ENCODE data around the gene GATA2.
A peak's percentile ranks its signal among the peaks of the same experiment; 100 is the strongest.

Gene GATA2

GRCh38 chr3:128480717-128481437 is 12.1 kb downstream of the GATA2 start:
- H3K4me2 ChIP-seq (ENCODE audit: low read depth, low read length, poor library complexity, severe bottlenecking) = peak overlapping the region; percentile 94
- peak overlapping the region; percentile 98 for H3K9ac ChIP-seq (ENCODE audit: low read depth, low read length, poor library complexity, severe bottlenecking)
- H3K9me3 ChIP-seq (ENCODE audit: insufficient read depth, low read depth, low read length) = no peaks in the 10 kb centered on the region
- no peaks in the 10 kb centered on the region for H3K9me2 ChIP-seq (replicated peaks; ENCODE audit: low read depth, low read length)
- H4K20me1 ChIP-seq (ENCODE audit: insufficient read depth, low read length, poor library complexity, severe bottlenecking) = no peaks in the 10 kb centered on the region
- peaks cover 8% of the 10 kb centered on the region; the same call in 1 of the 2 replicates for H3K36me3 ChIP-seq (ENCODE audit: insufficient read depth, low read length)
- no peak for TF ChIP-seq CTCF (conservative IDR thresholded peaks at IDR 0.05; ENCODE audit: low read length)
- TF ChIP-seq EZH2phosphoT487 (IDR thresholded peaks at IDR 0.05; ENCODE audit: borderline replicate concordance) = no peak
- H3K27me3 ChIP-seq (ENCODE audit: insufficient read depth, low read length, poor library complexity, severe bottlenecking) = no peaks in the 10 kb centered on the region
- peaks cover 15% of the 10 kb centered on the region for H3F3A ChIP-seq (ENCODE audit: low read depth)
- H3K79me2 ChIP-seq (ENCODE audit: insufficient read depth, low read length) = peaks cover 48% of the 10 kb centered on the region
- H3K4me1 ChIP-seq (ENCODE audit: insufficient read depth, low read length, poor library complexity, severe bottlenecking) = peaks cover 46% of the 10 kb centered on the region
- H2AFZ ChIP-seq (ENCODE audit: low read length) = no peak overlapping the region
- H3K4me3 ChIP-seq (ENCODE audit: low read length, poor library complexity, severe bottlenecking) = peak overlapping the region; percentile 85

GRCh38 chr3:128480278-128480677 is 12.7 kb downstream of the GATA2 start:
- no peaks in the 10 kb centered on the region for H3K27me3 ChIP-seq (ENCODE audit: insufficient read depth, low read length, poor library complexity, severe bottlenecking)
- no peak overlapping the region for H3K9ac ChIP-seq (ENCODE audit: low read depth, low read length, poor library complexity, severe bottlenecking)
- H3F3A ChIP-seq (ENCODE audit: low read depth) = peaks cover 15% of the 10 kb centered on the region
- H4K20me1 ChIP-seq (ENCODE audit: insufficient read depth, low read length, poor library complexity, severe bottlenecking) = no peaks in the 10 kb centered on the region
- peak overlapping the region; percentile 29 for H3K4me2 ChIP-seq (ENCODE audit: low read depth, low read length, poor library complexity, severe bottlenecking)
- TF ChIP-seq CTCF (conservative IDR thresholded peaks at IDR 0.05; ENCODE audit: low read length) (no peak), EZH2phosphoT487 (IDR thresholded peaks at IDR 0.05; ENCODE audit: borderline replicate concordance) (no peak)
- no peak overlapping the region for H2AFZ ChIP-seq (ENCODE audit: low read length)
- no peaks in the 10 kb centered on the region for H3K9me2 ChIP-seq (replicated peaks; ENCODE audit: low read depth, low read length)
- H3K4me3 ChIP-seq (ENCODE audit: low read length, poor library complexity, severe bottlenecking) = no peak overlapping the region
- peaks cover 8% of the 10 kb centered on the region; the same call in 1 of the 2 replicates for H3K36me3 ChIP-seq (ENCODE audit: insufficient read depth, low read length)
- no peaks in the 10 kb centered on the region for H3K9me3 ChIP-seq (ENCODE audit: insufficient read depth, low read depth, low read length)
- H3K4me1 ChIP-seq (ENCODE audit: insufficient read depth, low read length, poor library complexity, severe bottlenecking) = peaks cover 40% of the 10 kb centered on the region
- H3K79me2 ChIP-seq (ENCODE audit: insufficient read depth, low read length) = peaks cover 42% of the 10 kb centered on the region

DNA sequence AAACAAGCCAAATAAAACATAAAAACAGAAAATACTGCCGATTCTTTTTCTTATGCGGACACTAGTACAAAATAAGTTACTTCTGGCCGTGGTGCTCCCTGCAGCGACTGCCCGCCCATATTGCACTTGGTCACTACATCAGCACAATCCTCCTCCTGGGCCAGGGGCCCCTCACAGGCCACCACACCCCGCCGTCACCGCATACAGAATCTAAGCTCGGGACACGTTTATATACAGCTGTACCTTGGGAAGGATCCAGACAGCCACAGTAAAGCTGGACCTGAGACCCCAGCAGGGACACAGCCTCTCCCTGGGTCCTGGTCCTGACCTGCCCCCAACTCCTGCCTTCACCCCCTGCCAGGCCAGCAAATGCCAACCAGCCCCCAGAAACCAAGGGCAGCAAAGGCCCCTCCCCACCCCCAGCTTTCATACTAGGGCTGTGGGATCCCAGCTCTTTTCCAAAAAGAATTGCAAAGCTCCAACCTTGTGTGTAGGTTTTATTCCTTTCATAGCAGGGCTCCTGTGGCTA is 13.4 kb downstream of the GATA2 start:
- H3F3A ChIP-seq (ENCODE audit: low read depth) = peaks cover 13% of the 10 kb centered on the region
- peaks cover 33% of the 10 kb centered on the region for H3K4me1 ChIP-seq (ENCODE audit: insufficient read depth, low read length, poor library complexity, severe bottlenecking)
- peak overlapping the region; percentile 29 for H3K4me2 ChIP-seq (ENCODE audit: low read depth, low read length, poor library complexity, severe bottlenecking)
- H3K27me3 ChIP-seq (ENCODE audit: insufficient read depth, low read length, poor library complexity, severe bottlenecking) = no peaks in the 10 kb centered on the region
- peaks cover 35% of the 10 kb centered on the region; the same call in 1 of the 2 replicates for H3K79me2 ChIP-seq (ENCODE audit: insufficient read depth, low read length)
- TF ChIP-seq EZH2phosphoT487 (IDR thresholded peaks at IDR 0.05; ENCODE audit: borderline replicate concordance) = no peak
- no peak for TF ChIP-seq CTCF (conservative IDR thresholded peaks at IDR 0.05; ENCODE audit: low read length)
- H4K20me1 ChIP-seq (ENCODE audit: insufficient read depth, low read length, poor library complexity, severe bottlenecking) = no peaks in the 10 kb centered on the region
- H3K9ac ChIP-seq (ENCODE audit: low read depth, low read length, poor library complexity, severe bottlenecking) = no peak overlapping the region
- no peaks in the 10 kb centered on the region for H3K9me2 ChIP-seq (replicated peaks; ENCODE audit: low read depth, low read length)
- no peaks in the 10 kb centered on the region for H3K9me3 ChIP-seq (ENCODE audit: insufficient read depth, low read depth, low read length)
- H2AFZ ChIP-seq (ENCODE audit: low read length) = no peak overlapping the region
- H3K36me3 ChIP-seq (ENCODE audit: insufficient read depth, low read length) = peaks cover 8% of the 10 kb centered on the region; the same call in 1 of the 2 replicates
- H3K4me3 ChIP-seq (ENCODE audit: low read length, poor library complexity, severe bottlenecking) = no peak overlapping the region

Measured in Loucy (cell line).